HCT116 (cell line): ENCODE measurements around the gene LRCH3. TPM values are rescaled to one million over a fixed set of nuclear protein-coding genes. Genes with fewer than 3 reads are reported as not detected.

Experiments
- ATAC-seq: fragments of 200-7000 bp; cut with Tn5 transposase; 2 replicates; pipeline ENCODE4 v1.9.1; 2020; ENCODE audit warnings: mild to moderate bottlenecking, moderate library complexity
- BruUV-seq: library from RNA; stranded (reverse); fragments of 400-500 nt; replicated peaks from 2 replicates; lab custom pipeline; 2021; lab: Mats Ljungman, UMichigan
- CTCF ChIA-PET: fragments of 300-600 bp; sonication (Branson Sonifier 250); formaldehyde crosslinking; loops from one replicate; lab custom pipeline; 2021; ENCODE audit warnings: antibody characterized with exemption; lab: Charles Lee
- POLR2A ChIA-PET: fragments of 300-600, 350-600 bp; sonication (Branson Sonifier 250); formaldehyde crosslinking; loops from one replicate; lab custom pipeline; 2021; ENCODE audit warnings: antibody characterized with exemption; lab: Charles Lee
- RAD21 ChIA-PET, 2 experiments: fragments of 300-600 bp; sonication (Branson Sonifier 250); formaldehyde crosslinking; loops; one replicate each; lab custom pipeline; 2023; ENCODE audit warnings: low total read pairs in 2 of 2; ENCODE audit not compliant: uncharacterized antibody in 2 of 2, unreplicated experiment in 2 of 2, low non-redundant PET in 1 of 2; lab: Charles Lee
- DNase-seq: peaks from one replicate; pipeline ENCODE4 v3.0.0-alpha.2; 2010; ENCODE audit warnings: low read depth, low spot score
- H2AFZ ChIP-seq: fragments of 200-600 bp; shearing (Covaris generic), sonication (generic); 2 replicates; pipeline ENCODE4 v1.6.1; 2017; ENCODE audit warnings: low read depth, mixed run types, mixed read lengths, antibody characterized with exemption, low read length; ENCODE audit not compliant: poor library complexity, severe bottlenecking
- H3K27ac ChIP-seq: 2 replicates; pipeline ENCODE4 v1.5.1; 2012; ENCODE audit warnings: low read depth, low read length
- H3K27me3 ChIP-seq: fragments of 200-600 bp; sonication (generic); 2 replicates; pipeline ENCODE4 v1.6.1; 2016; ENCODE audit warnings: mixed run types, low read length, mixed read lengths; ENCODE audit not compliant: insufficient read depth
- H3K36me3 ChIP-seq, 2 experiments: fragments of 200-500 bp in 1 of 2; fragments of 200-600 bp in 1 of 2; sonication (Bioruptor generic) in 1 of 2; sonication (generic) in 1 of 2; 2 replicates each; pipeline versions ENCODE4 v1.5.1 to v1.6.1; 2014 to 2016; ENCODE audit warnings: low read length in 2 of 2, inconsistent platforms in 1 of 2, mixed read lengths in 1 of 2, mixed run types in 1 of 2; ENCODE audit not compliant: insufficient read depth in 2 of 2, control insufficient read depth in 1 of 2
- H3K4me1 ChIP-seq, 2 experiments: fragments of 200-600 bp in 1 of 2; sonication (generic) in 1 of 2; 2 replicates each; pipeline versions ENCODE4 v1.5.1 to v1.6.1; 2012 to 2017; ENCODE audit warnings: low read length in 2 of 2, inconsistent platforms in 1 of 2, mild to moderate bottlenecking in 1 of 2, mixed read lengths in 1 of 2, mixed run types in 1 of 2, moderate library complexity in 1 of 2; ENCODE audit not compliant: insufficient read depth in 2 of 2, control insufficient read depth in 1 of 2
- H3K4me2 ChIP-seq: fragments of 200-600 bp; sonication (generic); 2 replicates; pipeline ENCODE4 v1.6.1; 2017; ENCODE audit warnings: mixed run types, low read length, mixed read lengths
- H3K4me3 ChIP-seq, 2 experiments: fragments of 200-600 bp in 1 of 2; sonication (generic) in 1 of 2; replicated peaks in 1 of 2; 2 replicates each; pipeline ENCODE4 v1.5.1; 2011 to 2016; ENCODE audit warnings: low read length in 2 of 2, control low read depth in 1 of 2, low read depth in 1 of 2, mild to moderate bottlenecking in 1 of 2, mixed read lengths in 1 of 2, mixed run types in 1 of 2
- H3K79me2 ChIP-seq: fragments of 200-600 bp; sonication (generic); 2 replicates; pipeline ENCODE4 v1.6.1; 2017; ENCODE audit warnings: mild to moderate bottlenecking, mixed run types, low read length, moderate library complexity, mixed read lengths; ENCODE audit not compliant: insufficient read depth
- H3K9ac ChIP-seq: fragments of 200-600 bp; sonication (generic); 2 replicates; pipeline ENCODE4 v1.6.1; 2016; ENCODE audit warnings: low read length, mixed read lengths
- H3K9me2 ChIP-seq: fragments of 200-600 bp; sonication (generic), shearing (Covaris generic); 2 replicates; pipeline ENCODE4 v1.6.1; 2017; ENCODE audit warnings: mixed run types, mild to moderate bottlenecking, moderate library complexity; ENCODE audit not compliant: insufficient read depth
- H3K9me3 ChIP-seq, 2 experiments: fragments of 200-500 bp in 1 of 2; fragments of 200-600 bp in 1 of 2; sonication (Bioruptor generic) in 1 of 2; sonication (generic) in 1 of 2; 2 replicates each; pipeline ENCODE4 v1.6.1; 2014 to 2017; ENCODE audit warnings: low read length in 2 of 2, mixed read lengths in 2 of 2, inconsistent platforms in 1 of 2, low read depth in 1 of 2, mild to moderate bottlenecking in 1 of 2, mixed run types in 1 of 2, moderate library complexity in 1 of 2; ENCODE audit not compliant: control insufficient read depth in 1 of 2, insufficient read depth in 1 of 2
- H4K20me1 ChIP-seq: fragments of 200-600 bp; sonication (generic), shearing (Covaris generic); 2 replicates; pipeline ENCODE4 v1.6.1; 2017; ENCODE audit warnings: mixed run types, mild to moderate bottlenecking, moderate library complexity; ENCODE audit not compliant: insufficient read depth
- CEBPB ChIP-seq: IDR thresholded peaks from 2 replicates; pipeline ENCODE4 v1.6.1; 2012; ENCODE audit warnings: low read depth
- CTCF ChIP-seq, 3 experiments: fragments of 200-600 bp in 1 of 3; sonication (generic) in 1 of 3; IDR thresholded peaks in 2 of 3; conservative IDR thresholded peaks in 1 of 3; 2 replicates each; pipeline ENCODE4 v1.5.1; 2012 to 2017; ENCODE audit warnings: low read depth in 2 of 3, low read length in 2 of 3, antibody characterized with exemption in 1 of 3, borderline replicate concordance in 1 of 3, control low read depth in 1 of 3, mild to moderate bottlenecking in 1 of 3, mixed read lengths in 1 of 3, mixed run types in 1 of 3, moderate library complexity in 1 of 3; ENCODE audit not compliant: insufficient read depth in 1 of 3
- ELF1 ChIP-seq: IDR thresholded peaks from 2 replicates; pipeline ENCODE4 v1.6.1; 2012; ENCODE audit warnings: low read depth, borderline replicate concordance
- EZH2phosphoT487 ChIP-seq: fragments of 200-600 bp; IDR thresholded peaks from 2 replicates; pipeline ENCODE4 v1.6.1; 2018; ENCODE audit warnings: antibody characterized with exemption, borderline replicate concordance
- JUND ChIP-seq: IDR thresholded peaks from 2 replicates; pipeline ENCODE4 v1.6.1; 2012
- POLR2A ChIP-seq: IDR thresholded peaks from 2 replicates; pipeline ENCODE4 v1.7.0; 2011; ENCODE audit warnings: borderline replicate concordance; ENCODE audit not compliant: insufficient read depth, insufficient read length; ENCODE audit errors: extremely low read depth
- POLR2AphosphoS5 ChIP-seq: IDR thresholded peaks from 2 replicates; pipeline ENCODE4 v1.6.1; 2011; ENCODE audit warnings: mild to moderate bottlenecking, low read depth, low read length, moderate library complexity
- RAD21 ChIP-seq: IDR thresholded peaks from 2 replicates; pipeline ENCODE4 v1.6.1; 2012; ENCODE audit warnings: low read depth, mild to moderate bottlenecking
- REST ChIP-seq: IDR thresholded peaks from 2 replicates; pipeline ENCODE4 v1.6.1; 2012; ENCODE audit warnings: low read depth
- SP1 ChIP-seq: IDR thresholded peaks from 2 replicates; pipeline ENCODE4 v1.6.1; 2012; ENCODE audit warnings: low read depth
- SRF ChIP-seq: IDR thresholded peaks from 2 replicates; pipeline ENCODE4 v1.6.1; 2012; ENCODE audit warnings: low read depth
- intact Hi-C: fragments of 100-400 bp; cut with micrococcal nuclease; formaldehyde crosslinking; loops from 2 replicates; pipeline ENCODE4 v1.10.0; 2022
- total RNA-seq: library from RNA; stranded (reverse); gene quantifications from one replicate; pipeline ENCODE4 v1.2.1, GENCODE V29; 2021; ENCODE audit not compliant: unreplicated experiment

The LRCH3 gene
- total RNA-seq, 1 experiment from 2014 or later: 38.1 TPM

- no peak for DNase-seq
- H3K9me3 ChIP-seq: no peaks in the 10 kb centered on the region
- H3K4me3 ChIP-seq: no peak overlapping the region
- BruUV-seq: no TSS peak
- ChIA-PET POLR2A (no interaction called here), RAD21 (no interaction called here), CTCF (no interaction called here)
- no peaks in the 10 kb centered on the region for H4K20me1 ChIP-seq
- H2AFZ ChIP-seq: no peak overlapping the region
- H3K9me2 ChIP-seq: no peaks in the 10 kb centered on the region
- no peak for ATAC-seq
- no peaks in the 10 kb centered on the region for H3K27me3 ChIP-seq
- intact Hi-C loops: no loop called here
- H3K36me3 ChIP-seq: no peaks in the 10 kb centered on the region
- no peak overlapping the region for H3K9ac ChIP-seq
- TF ChIP-seq CEBPB: no peak
- TF ChIP-seq POLR2A: no peak
- TF ChIP-seq SP1: no peak
- no peak for TF ChIP-seq SRF
- no peak for TF ChIP-seq ELF1
- TF ChIP-seq JUND: no peak
- TF ChIP-seq EZH2phosphoT487: no peak
- no peak for TF ChIP-seq RAD21
- TF ChIP-seq POLR2AphosphoS5: no peak
- TF ChIP-seq REST: no peak
- no peak for TF ChIP-seq CTCF (IDR thresholded peaks at IDR 0.05 in 2 of 3, conservative IDR thresholded peaks at IDR 0.05 in 1 of 3; ENCODE audit: borderline replicate concordance in 1 of 3, insufficient read depth in 1 of 3, low read depth in 2 of 3, low read length in 2 of 3)
- H3K27ac ChIP-seq: no peak overlapping the region
- no peak overlapping the region for H3K4me2 ChIP-seq
- H3K79me2 ChIP-seq: peaks cover 55% of the 10 kb centered on the region
- peaks cover 4 to 12% of the 10 kb centered on the region in 2 experiments; a peak in 3 of 4 replicates for H3K4me1 ChIP-seq
Observed at GRCh38 chr3:197810901-197811300, 19.8 kb downstream of the LRCH3 start.
